Measurements from ENCODE around the gene CLDN5.

DNA sequence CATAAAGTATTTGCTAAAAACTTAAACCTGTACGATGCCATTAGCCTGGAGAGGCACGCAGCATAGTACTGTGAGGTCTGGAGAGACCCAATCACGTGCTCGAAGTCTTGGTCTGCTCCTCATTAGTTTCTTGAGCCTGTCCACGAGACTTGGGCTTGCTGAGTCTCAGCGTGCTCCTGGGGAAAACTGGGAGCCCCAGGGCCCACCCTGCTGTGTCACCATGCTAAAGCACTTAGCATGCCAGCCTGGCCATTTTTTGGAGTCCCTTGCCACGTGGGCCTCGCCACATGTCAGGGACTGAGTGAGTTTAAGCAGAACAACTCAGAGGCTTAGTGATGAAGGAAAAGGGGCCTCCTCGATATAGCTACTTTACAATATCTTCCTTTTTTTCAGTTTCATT, 41.9 kb downstream of the CLDN5 start:
- TF ChIP-seq, protein P1, sequence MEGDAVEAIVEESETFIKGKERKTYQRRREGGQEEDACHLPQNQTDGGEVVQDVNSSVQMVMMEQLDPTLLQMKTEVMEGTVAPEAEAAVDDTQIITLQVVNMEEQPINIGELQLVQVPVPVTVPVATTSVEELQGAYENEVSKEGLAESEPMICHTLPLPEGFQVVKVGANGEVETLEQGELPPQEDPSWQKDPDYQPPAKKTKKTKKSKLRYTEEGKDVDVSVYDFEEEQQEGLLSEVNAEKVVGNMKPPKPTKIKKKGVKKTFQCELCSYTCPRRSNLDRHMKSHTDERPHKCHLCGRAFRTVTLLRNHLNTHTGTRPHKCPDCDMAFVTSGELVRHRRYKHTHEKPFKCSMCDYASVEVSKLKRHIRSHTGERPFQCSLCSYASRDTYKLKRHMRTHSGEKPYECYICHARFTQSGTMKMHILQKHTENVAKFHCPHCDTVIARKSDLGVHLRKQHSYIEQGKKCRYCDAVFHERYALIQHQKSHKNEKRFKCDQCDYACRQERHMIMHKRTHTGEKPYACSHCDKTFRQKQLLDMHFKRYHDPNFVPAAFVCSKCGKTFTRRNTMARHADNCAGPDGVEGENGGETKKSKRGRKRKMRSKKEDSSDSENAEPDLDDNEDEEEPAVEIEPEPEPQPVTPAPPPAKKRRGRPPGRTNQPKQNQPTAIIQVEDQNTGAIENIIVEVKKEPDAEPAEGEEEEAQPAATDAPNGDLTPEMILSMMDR (conservative IDR thresholded peaks at IDR 0.05 in 1 of 2, IDR thresholded peaks at IDR 0.05 in 1 of 2; ENCODE audit: extremely low read depth in 1 of 2, insufficient read depth in 1 of 2, low read depth in 1 of 2, low read length in 2 of 2): no peak
- TF ChIP-seq EZH2 (IDR thresholded peaks at IDR 0.05; ENCODE audit: borderline replicate concordance, low read length): no peak
